ENCODE measurements around the gene NR3C1.

Gene NR3C1

GRCh38 chr5:143302341-143303045 lies 101.0 kb downstream of the NR3C1 start:
- no peak for DNase-seq

- DNase-seq = no peak
Measured at GRCh38 chr5:143297756-143298155, 105.7 kb downstream of the NR3C1 start.

- no peak for DNase-seq
Measured at GRCh38 chr5:143290125-143290524, 113.4 kb downstream of the NR3C1 start.

- DNase-seq = no peak
Measured at GRCh38 chr5:143284521-143284920, 119.0 kb downstream of the NR3C1 start.

GRCh38 chr5:143284002-143284401 lies 119.5 kb downstream of the NR3C1 start:
- DNase-seq = no peak

- no peak for DNase-seq
Measured at GRCh38 chr5:143281226-143281625, 122.3 kb downstream of the NR3C1 start.

GRCh38 chr5:143279698-143280097 lies 123.8 kb downstream of the NR3C1 start:
- DNase-seq = no peak

- DNase-seq = no peak
Measured at GRCh38 chr5:143277536-143277935, 126.0 kb downstream of the NR3C1 start.

- DNase-seq = no peak
Measured at GRCh38 chr5:143275512-143276363, 127.7 kb downstream of the NR3C1 start.

GRCh38 chr5:143274952-143275351 lies 128.5 kb downstream of the NR3C1 start:
- DNase-seq = no peak

GRCh38 chr5:143271431-143271830 lies 132.1 kb downstream of the NR3C1 start:
- no peak for DNase-seq

- DNase-seq = no peak
Measured at GRCh38 chr5:143268388-143268787, 135.1 kb downstream of the NR3C1 start.

GRCh38 chr5:143267186-143267585 lies 136.3 kb downstream of the NR3C1 start:
- no peak for DNase-seq

- DNase-seq = no peak
Measured at GRCh38 chr5:143265995-143266394, 137.5 kb downstream of the NR3C1 start.

GRCh38 chr5:143263272-143263810 lies 140.1 kb downstream of the NR3C1 start:
- DNase-seq = no peak

- DNase-seq = no peak
Measured at GRCh38 chr5:143262393-143263174, 140.9 kb downstream of the NR3C1 start.

- DNase-seq = no peak
Measured at GRCh38 chr5:143261748-143262392, 141.6 kb downstream of the NR3C1 start.

- no peak for DNase-seq
Measured at GRCh38 chr5:143259254-143259605, 144.3 kb downstream of the NR3C1 start.

GRCh38 chr5:143258559-143259253 lies 144.8 kb downstream of the NR3C1 start:
- DNase-seq = no peak

GRCh38 chr5:143254819-143255218 lies 148.7 kb downstream of the NR3C1 start:
- no peak for DNase-seq

- no peak for DNase-seq
Measured at GRCh38 chr5:143251946-143252345, 151.5 kb downstream of the NR3C1 start.

- DNase-seq = no peak
Measured at GRCh38 chr5:143251190-143251589, 152.3 kb downstream of the NR3C1 start.
